ENCODE results near the gene EPSTI1. TPM values are rescaled to one million over a fixed set of nuclear protein-coding genes. Genes with fewer than 3 reads are reported as not detected.

EPSTI1 gene
- polyA plus RNA-seq, 2 of the 4 experiments (the other 2 are of a cell fraction) = 0.05 to 0.10 TPM

- Histone ChIP-seq H3K27ac (no peak overlapping the region), H3K9me3 (no peaks in the 10 kb centered on the region), H3K4me1 (no peaks in the 10 kb centered on the region), H3K4me2 (no peak overlapping the region), H3K4me3 (no peak overlapping the region)
- ATAC-seq = no peak
- POLR2A ChIA-PET = no interaction called here
- CTCF ChIA-PET = no interaction called here
- 74% methylated on average over 1 of the region's 1 CpG for WGBS (ENCODE audit: missing lambda C conversion rate)
- no peak for DNase-seq (ENCODE audit: low read depth in 1 of 2, low spot score in 1 of 2)
- no peak for FAIRE-seq
- TF ChIP-seq SMC3 (IDR thresholded peaks at IDR 0.05) = no peak
- TF ChIP-seq, protein P1, sequence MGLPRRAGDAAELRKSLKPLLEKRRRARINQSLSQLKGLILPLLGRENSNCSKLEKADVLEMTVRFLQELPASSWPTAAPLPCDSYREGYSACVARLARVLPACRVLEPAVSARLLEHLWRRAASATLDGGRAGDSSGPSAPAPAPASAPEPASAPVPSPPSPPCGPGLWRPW (IDR thresholded peaks at IDR 0.05) = no peak
- no peak for TF ChIP-seq FOSL2 (IDR thresholded peaks at IDR 0.05)
- TF ChIP-seq FOSL2 (CRISPR knock-in tag; IDR thresholded peaks at IDR 0.05) = no peak
- TF ChIP-seq, protein P2, sequence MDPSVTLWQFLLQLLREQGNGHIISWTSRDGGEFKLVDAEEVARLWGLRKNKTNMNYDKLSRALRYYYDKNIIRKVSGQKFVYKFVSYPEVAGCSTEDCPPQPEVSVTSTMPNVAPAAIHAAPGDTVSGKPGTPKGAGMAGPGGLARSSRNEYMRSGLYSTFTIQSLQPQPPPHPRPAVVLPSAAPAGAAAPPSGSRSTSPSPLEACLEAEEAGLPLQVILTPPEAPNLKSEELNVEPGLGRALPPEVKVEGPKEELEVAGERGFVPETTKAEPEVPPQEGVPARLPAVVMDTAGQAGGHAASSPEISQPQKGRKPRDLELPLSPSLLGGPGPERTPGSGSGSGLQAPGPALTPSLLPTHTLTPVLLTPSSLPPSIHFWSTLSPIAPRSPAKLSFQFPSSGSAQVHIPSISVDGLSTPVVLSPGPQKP (IDR thresholded peaks at IDR 0.05; ENCODE audit: low read depth, low read length) = no peak
- TF ChIP-seq ZNF302 (CRISPR knock-in tag; IDR thresholded peaks at IDR 0.05) = no peak
- no peak for TF ChIP-seq NR3C1 (IDR thresholded peaks at IDR 0.05)
- TF ChIP-seq HMGXB4 (CRISPR knock-in tag; IDR thresholded peaks at IDR 0.05; ENCODE audit: borderline replicate concordance) = no peak
- no peak for TF ChIP-seq BCL3 (IDR thresholded peaks at IDR 0.05)
These were observed 14.8 kb downstream of the EPSTI1 start for GRCh38 chr13:42977219-42977659.

GRCh38 chr13:42976066-42976465, 16.0 kb downstream of the EPSTI1 start:
- DNase-seq (ENCODE audit: low read depth in 1 of 2, low spot score in 1 of 2) = no peak
- no peak for FAIRE-seq
- TF ChIP-seq BCL3 (IDR thresholded peaks at IDR 0.05) = no peak
- TF ChIP-seq TP53 (CRISPR knock-in tag; IDR thresholded peaks at IDR 0.05) = no peak
- TF ChIP-seq E2F6 (IDR thresholded peaks at IDR 0.05; ENCODE audit: borderline replicate concordance, low read depth) = no peak
- TF ChIP-seq RCOR1 (IDR thresholded peaks at IDR 0.05; ENCODE audit: low read depth, low read length) = no peak
- TF ChIP-seq EHF (CRISPR knock-in tag; IDR thresholded peaks at IDR 0.05) = no peak
- no peak for TF ChIP-seq KDM1A (IDR thresholded peaks at IDR 0.05; ENCODE audit: low read depth)
- no peak for TF ChIP-seq RNF2 (IDR thresholded peaks at IDR 0.05; ENCODE audit: borderline replicate concordance, low read depth)
- POLR2A ChIA-PET = no interaction called here
- no peak overlapping the region for H3K4me2 ChIP-seq
- no peaks in the 10 kb centered on the region for H3K9me3 ChIP-seq
- CTCF ChIA-PET = interaction anchor here (0.6 kb wide), 1 partner anchor 110 kb away, joined by 4 read pairs; no protein-coding TSS in a partner anchor
- no peak overlapping the region for H3K4me3 ChIP-seq
- WGBS (ENCODE audit: missing lambda C conversion rate) = 73% methylated on average over 3 of the region's 3 CpGs
- no peak for ATAC-seq
- H3K27ac ChIP-seq = no peak overlapping the region
- no peaks in the 10 kb centered on the region for H3K4me1 ChIP-seq

- CTCF ChIA-PET = no interaction called here
- ATAC-seq = no peak
These were observed 18.5 kb downstream of the EPSTI1 start for GRCh38 chr13:42973581-42973980.

More at GRCh38 chr13:42973581-42973980, 18.5 kb downstream of the EPSTI1 start:
- H3K4me2 ChIP-seq = no peak overlapping the region
- POLR2A ChIA-PET = no interaction called here
- FAIRE-seq (no peak), DNase-seq (ENCODE audit: low read depth in 1 of 2, low spot score in 1 of 2) (no peak)
- no peak overlapping the region for H3K27ac ChIP-seq
- H3K4me1 ChIP-seq = peaks cover under 1% of the 10 kb centered on the region; the same call in 1 of the 3 replicates
- 95% methylated on average over 3 of the region's 3 CpGs for WGBS (ENCODE audit: missing lambda C conversion rate)
- TF ChIP-seq EHMT2 (IDR thresholded peaks at IDR 0.05; ENCODE audit: low read depth) (no peak), KDM1A (IDR thresholded peaks at IDR 0.05; ENCODE audit: low read depth) (no peak), POLR2A (IDR thresholded peaks at IDR 0.05; ENCODE audit: low read length) (no peak)
- H3K9me3 ChIP-seq = no peaks in the 10 kb centered on the region
- no peak overlapping the region for H3K4me3 ChIP-seq

Data from A549 (cell line).